PFSK-1 (cell line): ENCODE results near the gene AANAT.

Source experiments
- FOXP2 ChIP-seq: optimal IDR thresholded peaks from 2 replicates; pipeline ENCODE3; 2011; ENCODE audit warnings: borderline replicate concordance, control low read depth, inconsistent platforms; ENCODE audit not compliant: insufficient read depth; ENCODE audit errors: extremely low read length, extremely low read depth
- POLR2AphosphoS5 ChIP-seq: IDR thresholded peaks from 2 replicates; pipeline ENCODE4 v1.6.1; 2012; ENCODE audit warnings: low read depth, mild to moderate bottlenecking, control low read depth, low read length, moderate library complexity
- SIN3A ChIP-seq: IDR thresholded peaks from 2 replicates; pipeline ENCODE4 v1.6.1; 2012; ENCODE audit warnings: mild to moderate bottlenecking, low read length, moderate library complexity, borderline replicate concordance; ENCODE audit not compliant: insufficient read depth
- TAF1 ChIP-seq: IDR thresholded peaks from 2 replicates; pipeline ENCODE4 v1.6.1; 2012; ENCODE audit warnings: low read length, control low read depth, borderline replicate concordance; ENCODE audit not compliant: insufficient read depth
- TF ChIP-seq, protein P1 (sequence below), 2 experiments: IDR thresholded peaks; 2 replicates each; pipeline versions ENCODE4 v1.6.1 to v1.8.0; 2011 to 2012; ENCODE audit warnings: low read depth in 2 of 2, low read length in 2 of 2, control low read depth in 1 of 2, inconsistent platforms in 1 of 2, mild to moderate bottlenecking in 1 of 2, moderate library complexity in 1 of 2; ENCODE audit not compliant: insufficient read depth in 1 of 2

The AANAT gene

DNA sequence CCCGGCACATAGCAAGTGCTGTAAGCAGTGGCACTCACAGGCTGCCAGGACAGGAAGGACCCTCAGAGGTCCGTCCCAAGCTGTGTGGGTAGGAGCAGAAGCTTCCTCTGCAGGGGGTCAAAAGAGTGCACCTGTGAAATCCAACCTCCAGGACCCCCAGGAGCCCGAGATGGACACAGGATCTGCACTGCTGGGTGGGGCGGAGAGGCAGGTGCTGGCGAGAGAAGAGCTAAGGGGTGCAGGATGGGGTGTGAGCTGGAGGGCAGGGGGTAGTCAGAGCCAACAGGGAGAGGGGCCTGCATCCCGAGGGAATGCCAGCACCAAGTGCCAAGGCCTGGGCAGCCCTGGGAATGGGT is 650 bp upstream of the AANAT start:
- TF ChIP-seq, protein P1, sequence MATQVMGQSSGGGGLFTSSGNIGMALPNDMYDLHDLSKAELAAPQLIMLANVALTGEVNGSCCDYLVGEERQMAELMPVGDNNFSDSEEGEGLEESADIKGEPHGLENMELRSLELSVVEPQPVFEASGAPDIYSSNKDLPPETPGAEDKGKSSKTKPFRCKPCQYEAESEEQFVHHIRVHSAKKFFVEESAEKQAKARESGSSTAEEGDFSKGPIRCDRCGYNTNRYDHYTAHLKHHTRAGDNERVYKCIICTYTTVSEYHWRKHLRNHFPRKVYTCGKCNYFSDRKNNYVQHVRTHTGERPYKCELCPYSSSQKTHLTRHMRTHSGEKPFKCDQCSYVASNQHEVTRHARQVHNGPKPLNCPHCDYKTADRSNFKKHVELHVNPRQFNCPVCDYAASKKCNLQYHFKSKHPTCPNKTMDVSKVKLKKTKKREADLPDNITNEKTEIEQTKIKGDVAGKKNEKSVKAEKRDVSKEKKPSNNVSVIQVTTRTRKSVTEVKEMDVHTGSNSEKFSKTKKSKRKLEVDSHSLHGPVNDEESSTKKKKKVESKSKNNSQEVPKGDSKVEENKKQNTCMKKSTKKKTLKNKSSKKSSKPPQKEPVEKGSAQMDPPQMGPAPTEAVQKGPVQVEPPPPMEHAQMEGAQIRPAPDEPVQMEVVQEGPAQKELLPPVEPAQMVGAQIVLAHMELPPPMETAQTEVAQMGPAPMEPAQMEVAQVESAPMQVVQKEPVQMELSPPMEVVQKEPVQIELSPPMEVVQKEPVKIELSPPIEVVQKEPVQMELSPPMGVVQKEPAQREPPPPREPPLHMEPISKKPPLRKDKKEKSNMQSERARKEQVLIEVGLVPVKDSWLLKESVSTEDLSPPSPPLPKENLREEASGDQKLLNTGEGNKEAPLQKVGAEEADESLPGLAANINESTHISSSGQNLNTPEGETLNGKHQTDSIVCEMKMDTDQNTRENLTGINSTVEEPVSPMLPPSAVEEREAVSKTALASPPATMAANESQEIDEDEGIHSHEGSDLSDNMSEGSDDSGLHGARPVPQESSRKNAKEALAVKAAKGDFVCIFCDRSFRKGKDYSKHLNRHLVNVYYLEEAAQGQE (IDR thresholded peaks at IDR 0.05; ENCODE audit: insufficient read depth in 1 of 2, low read depth in 2 of 2, low read length in 2 of 2) = no peak

DNA sequence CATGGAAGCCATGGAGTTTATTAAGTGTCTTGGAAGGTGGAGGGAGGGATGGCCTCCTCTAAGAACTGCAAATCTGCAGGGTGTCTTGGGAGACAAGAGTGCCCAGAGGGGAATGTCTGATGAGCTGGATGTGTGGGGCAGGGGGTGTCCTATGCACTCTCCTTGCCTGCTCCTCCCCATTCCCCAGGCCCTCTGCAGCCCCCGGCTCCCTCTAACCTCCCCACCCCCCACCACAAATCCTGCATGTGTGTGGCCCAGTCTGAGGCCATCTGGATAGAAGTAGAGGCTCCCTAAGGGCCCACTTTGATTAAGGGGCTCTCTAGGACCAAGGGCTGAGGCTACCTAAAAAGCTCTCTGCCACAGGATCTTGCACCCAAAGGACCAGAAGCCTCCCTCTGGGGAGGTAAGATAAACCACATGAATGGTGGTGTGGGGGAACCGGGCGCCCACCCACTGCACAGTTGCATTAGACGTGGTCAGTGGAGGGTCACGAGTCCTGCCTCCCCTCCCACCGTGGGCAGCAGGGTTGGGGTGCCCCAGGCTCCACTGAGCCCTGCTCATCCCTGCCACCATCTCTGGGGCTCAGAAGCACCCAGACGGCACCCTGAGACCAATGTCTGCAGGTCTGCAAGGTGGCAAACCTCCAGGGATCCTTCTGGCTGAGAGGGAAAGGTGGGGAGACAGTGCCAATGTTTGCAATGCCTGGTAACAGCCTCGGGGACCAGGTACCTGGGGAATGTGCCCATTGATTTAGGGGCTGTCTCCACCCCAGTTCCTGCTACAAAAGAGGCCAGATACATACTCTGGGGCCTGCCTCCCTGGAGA is 618 bp downstream of the AANAT start:
- TF ChIP-seq POLR2AphosphoS5 (no peak), SIN3A (no peak), TAF1 (no peak), FOXP2 (no peak)
- TF ChIP-seq, protein P1 (IDR thresholded peaks at IDR 0.05; ENCODE audit: insufficient read depth in 1 of 2, low read depth in 2 of 2, low read length in 2 of 2) = no peak

DNA sequence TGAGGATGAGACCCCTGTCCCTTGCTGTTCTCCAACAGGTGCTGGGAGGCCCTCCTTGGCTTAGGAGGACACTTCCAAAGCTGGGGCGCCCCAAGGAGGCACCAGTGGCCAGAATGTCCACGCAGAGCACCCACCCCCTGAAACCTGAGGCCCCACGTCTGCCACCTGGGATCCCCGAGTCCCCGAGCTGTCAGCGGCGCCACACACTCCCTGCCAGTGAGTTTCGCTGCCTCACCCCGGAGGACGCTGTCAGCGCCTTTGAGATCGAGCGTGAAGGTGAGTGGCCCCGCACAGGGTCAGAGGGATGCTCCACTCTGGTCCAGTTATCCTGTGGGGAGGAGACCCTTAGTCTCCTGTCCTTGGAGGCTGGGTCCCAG is 1.2 kb downstream of the AANAT start:
- TF ChIP-seq TAF1 (no peak), FOXP2 (no peak), POLR2AphosphoS5 (no peak), SIN3A (no peak)
- TF ChIP-seq, protein P1 (IDR thresholded peaks at IDR 0.05; ENCODE audit: insufficient read depth in 1 of 2, low read depth in 2 of 2, low read length in 2 of 2) = no peak

DNA sequence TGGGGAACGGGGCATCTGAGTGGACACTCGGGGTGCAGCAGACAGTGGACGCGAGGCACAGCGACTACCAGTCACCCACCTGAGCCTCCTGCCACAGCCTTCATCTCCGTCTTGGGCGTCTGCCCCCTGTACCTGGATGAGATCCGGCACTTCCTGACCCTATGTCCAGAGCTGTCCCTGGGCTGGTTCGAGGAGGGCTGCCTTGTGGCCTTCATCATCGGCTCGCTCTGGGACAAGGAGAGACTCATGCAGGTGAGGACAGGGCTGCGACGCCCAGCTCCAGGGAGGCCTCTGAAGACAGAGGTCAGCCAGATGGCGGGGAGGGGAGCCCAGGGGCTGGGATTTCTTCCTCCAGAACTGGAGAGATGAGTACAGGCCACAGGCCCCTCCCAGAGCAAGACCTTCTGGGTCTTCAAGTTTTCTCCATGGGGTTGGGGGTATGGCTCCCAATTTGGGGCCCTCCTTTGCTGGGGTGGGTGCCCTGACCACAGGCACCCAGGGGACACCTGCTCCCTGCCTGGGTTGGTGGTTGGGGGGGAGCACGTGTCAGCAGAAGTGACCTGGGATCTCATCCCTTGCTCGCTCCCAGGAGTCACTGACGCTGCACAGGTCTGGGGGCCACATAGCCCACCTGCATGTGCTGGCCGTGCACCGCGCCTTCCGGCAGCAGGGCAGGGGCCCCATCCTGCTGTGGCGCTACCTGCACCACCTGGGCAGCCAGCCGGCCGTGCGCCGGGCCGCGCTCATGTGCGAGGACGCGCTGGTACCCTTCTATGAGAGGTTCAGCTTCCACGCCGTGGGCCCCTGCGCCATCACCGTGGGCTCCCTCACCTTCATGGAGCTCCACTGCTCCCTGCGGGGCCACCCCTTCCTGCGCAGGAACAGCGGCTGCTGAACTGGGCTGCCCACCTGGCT is 1.9 kb downstream of the AANAT start:
- no peak for TF ChIP-seq SIN3A
- TF ChIP-seq FOXP2 = no peak
- TF ChIP-seq, protein P1 (IDR thresholded peaks at IDR 0.05; ENCODE audit: insufficient read depth in 1 of 2, low read depth in 2 of 2, low read length in 2 of 2) = no peak
